Activated CD8-positive, alpha-beta memory T cell treated with anti-CD3 and anti-CD28 coated beads, Interleukin-2, amount 50 U/mL, for 24 hours (primary cell): Measurements from ENCODE around the gene PHF13.
"Not testable (repeated sequence)": the region's sequence is repeated elsewhere in the genome, so short reads cannot be mapped to it uniquely, and the experiment has no call there.

ENCODE experiments used
- DNase-seq: peaks from one replicate; pipeline ENCODE4 v3.0.0-alpha.2; 2020; ENCODE audit errors: extremely low read depth

The PHF13 gene

DNA sequence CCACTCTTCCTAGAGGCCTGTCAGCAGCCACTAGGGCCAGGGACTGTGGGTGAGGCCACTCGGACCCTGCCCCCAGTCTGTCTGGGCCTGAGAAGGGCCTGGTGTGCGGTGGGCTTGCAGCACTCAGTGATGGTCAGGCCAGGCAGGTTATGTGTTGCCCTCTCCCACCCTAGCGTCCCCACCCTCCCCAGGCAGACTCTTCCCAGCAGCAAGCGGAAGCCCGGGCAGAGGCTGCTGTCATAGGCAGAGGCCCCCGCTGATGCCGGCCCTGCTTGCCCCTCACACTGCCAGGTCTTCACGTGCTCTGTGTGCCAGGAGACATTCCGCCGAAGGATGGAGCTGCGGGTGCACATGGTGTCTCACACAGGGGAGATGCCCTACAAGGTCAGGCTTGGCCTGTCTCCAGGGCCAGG is 27.1 kb upstream of the PHF13 start:
- no peak for DNase-seq

DNA sequence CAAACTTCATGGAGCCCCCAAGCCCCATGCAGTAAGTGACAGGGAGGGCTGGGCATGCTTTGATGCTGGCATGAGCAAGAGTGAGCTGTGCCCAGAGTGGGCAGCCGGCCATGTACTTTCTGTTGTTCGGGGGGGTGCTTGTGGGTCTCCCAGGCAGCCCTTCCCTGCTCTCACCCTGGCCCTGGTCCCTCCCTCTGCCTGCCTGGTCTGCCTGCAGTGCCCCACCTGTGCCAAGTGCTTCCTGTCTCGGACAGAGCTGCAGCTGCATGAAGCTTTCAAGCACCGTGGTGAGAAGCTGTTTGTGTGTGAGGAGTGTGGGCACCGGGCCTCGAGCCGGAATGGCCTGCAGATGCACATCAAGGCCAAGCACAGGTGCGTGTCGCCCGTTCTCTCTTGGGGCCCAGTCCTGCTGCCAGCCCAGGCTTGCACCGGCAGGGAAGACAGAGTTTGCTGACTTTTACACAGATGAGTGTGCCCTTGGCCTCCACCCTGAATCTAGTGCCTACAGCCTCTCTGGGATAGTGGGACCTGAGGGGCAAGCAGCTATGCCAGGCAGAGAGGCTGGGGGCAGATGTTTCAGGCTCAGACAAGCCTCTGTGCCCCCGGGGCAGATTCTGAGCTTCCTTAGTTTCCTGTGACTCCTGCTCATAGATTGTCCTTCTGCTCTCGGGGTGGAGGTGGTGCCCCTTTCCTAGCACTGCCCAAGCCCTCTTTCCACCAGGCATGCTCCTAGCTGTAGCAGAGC is 26.1 kb upstream of the PHF13 start:
- no peak for DNase-seq

DNA sequence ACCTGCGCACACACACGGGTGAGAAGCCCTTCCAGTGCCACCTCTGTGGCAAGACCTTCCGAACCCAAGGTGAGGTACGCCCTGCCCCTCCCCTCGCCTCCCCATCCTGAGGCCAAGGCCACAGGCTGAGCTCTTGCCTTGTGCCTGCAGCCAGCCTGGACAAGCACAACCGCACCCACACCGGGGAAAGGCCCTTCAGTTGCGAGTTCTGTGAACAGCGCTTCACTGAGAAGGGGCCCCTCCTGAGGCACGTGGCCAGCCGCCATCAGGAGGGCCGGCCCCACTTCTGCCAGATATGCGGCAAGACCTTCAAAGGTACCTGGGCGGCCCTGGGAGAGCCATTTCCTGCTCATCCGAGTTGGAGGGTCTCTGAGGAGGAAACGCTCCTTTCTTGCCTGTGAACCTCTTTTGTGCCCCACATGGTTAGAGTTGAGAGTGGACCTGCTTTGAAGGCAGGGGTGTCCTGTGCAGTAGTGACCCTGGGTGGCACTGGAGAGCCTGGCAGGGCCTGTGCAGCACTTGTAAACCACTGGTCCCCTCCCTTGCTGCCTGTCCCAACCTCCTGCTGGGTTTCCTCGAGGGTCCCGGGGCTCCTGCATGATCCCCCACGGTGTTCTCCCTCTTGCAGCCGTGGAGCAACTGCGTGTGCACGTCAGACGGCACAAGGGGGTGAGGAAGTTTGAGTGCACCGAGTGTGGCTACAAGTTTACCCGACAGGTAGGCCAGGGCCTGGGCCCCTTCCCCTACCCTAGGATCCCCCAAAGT is 25.2 kb upstream of the PHF13 start:
- no peak for DNase-seq

DNA sequence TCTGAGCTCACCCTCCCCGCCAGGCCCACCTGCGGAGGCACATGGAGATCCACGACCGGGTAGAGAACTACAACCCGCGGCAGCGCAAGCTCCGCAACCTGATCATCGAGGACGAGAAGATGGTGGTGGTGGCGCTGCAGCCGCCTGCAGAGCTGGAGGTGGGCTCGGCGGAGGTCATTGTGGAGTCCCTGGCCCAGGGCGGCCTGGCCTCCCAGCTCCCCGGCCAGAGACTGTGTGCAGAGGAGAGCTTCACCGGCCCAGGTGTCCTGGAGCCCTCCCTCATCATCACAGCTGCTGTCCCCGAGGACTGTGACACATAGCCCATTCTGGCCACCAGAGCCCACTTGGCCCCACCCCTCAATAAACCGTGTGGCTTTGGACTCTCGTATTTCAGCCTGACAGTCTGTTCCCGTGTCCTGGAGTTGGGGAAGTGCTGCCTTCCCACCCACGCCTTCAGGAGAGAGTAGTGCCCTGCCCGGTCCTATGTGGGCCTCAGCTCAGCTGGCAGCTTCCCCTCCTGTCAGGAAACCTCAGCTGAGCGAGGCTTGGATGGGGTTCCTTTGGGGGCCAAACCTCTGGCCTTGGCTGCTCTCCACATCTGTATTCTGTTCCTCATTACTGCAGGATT is 24.5 kb upstream of the PHF13 start:
- no peak for DNase-seq

DNA sequence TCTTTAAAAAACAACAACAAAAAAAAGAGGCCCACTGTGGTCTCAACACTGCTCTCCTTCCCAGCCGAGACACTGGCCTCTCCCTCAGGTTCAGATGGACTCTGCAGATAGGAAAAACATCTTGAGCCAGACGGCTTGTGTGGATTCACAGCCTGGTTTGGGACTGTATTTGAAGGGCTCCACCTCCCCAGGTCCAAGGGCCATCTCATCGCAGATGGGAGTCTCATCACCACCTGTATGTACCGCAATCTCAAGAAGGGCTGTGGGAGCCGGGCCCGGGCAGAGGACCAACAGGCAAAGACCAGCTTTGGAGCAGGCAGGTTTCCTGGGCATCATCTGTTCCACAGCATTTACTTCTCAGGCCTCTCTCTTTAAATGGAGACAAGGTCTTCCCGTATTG is 23.5 kb upstream of the PHF13 start:
- no peak for DNase-seq

- DNase-seq: no peak
Measured at GRCh38 chr1:6591222-6591621, 22.3 kb upstream of the PHF13 start.

- no peak for DNase-seq
Measured at GRCh38 chr1:6591644-6592043, 21.9 kb upstream of the PHF13 start.

DNA sequence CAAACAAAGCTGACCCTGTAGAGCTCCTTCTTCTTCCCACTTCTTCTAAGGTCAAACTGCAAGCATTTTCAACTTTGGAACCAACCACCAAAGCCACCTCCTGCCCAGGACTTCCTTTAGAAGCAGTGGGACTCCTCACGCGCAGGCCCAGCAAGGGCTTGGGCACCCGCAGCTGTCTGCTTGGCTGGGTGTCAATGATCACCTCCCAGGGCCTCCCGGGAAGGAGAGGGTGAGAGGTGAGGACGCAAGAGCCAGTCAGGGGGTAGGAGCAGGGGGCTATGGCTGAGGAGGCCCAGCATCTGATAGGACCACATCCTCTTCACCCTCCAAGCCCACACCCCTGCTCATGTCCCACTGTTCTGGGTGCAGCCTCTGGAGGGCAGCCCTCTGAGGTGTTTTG is 21.1 kb upstream of the PHF13 start:
- DNase-seq: no peak

GRCh38 chr1:6592865-6593593 is 20.5 kb upstream of the PHF13 start:
- DNase-seq: no peak

GRCh38 chr1:6593810-6594209 is 19.7 kb upstream of the PHF13 start:
- DNase-seq: no peak

- DNase-seq: no peak
Measured at GRCh38 chr1:6594977-6595740, 18.4 kb upstream of the PHF13 start.

GRCh38 chr1:6596351-6596750 is 17.2 kb upstream of the PHF13 start:
- no peak for DNase-seq

GRCh38 chr1:6596886-6597776 is 16.4 kb upstream of the PHF13 start:
- no peak for DNase-seq

DNA sequence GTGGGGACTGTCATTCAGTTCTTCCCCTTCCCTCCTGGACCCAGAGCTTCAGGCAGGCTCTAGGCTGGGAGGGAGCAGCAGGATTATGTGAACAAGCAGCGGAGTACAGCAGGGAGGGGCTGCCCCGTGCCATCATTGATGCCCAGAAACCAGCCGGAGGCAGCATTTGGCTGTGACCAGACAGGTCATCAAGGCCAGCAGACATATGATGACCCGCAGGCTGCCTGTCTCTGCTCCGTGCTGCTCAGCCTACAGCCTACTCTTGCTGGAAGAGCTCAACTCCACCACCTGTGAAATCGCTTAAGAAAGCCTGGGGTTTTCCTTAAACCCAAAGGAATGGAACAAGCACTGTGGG is 15.8 kb upstream of the PHF13 start:
- DNase-seq: no peak

GRCh38 chr1:6599141-6599975 is 14.2 kb upstream of the PHF13 start:
- peak; percentile 23 for DNase-seq

DNA sequence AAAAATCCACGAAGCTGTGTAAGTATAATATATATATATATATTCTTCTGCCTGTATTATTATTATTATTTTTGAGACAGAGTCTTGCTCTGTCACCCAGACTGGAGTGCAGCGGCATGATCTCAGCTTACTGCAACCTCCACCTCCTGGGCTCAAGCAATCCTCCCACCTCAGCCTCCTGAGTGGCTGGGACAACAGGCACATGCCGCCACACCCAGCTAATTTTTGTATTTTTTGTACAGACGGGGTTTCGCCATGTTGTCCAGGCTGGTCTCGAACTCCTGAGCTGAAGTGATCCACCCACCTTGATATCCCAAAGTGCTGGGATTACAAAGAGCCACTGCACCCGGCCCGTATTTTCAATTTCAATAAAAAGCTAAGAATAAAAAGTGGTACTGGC is 13.5 kb upstream of the PHF13 start:
- not testable (repeated sequence) for DNase-seq

DNA sequence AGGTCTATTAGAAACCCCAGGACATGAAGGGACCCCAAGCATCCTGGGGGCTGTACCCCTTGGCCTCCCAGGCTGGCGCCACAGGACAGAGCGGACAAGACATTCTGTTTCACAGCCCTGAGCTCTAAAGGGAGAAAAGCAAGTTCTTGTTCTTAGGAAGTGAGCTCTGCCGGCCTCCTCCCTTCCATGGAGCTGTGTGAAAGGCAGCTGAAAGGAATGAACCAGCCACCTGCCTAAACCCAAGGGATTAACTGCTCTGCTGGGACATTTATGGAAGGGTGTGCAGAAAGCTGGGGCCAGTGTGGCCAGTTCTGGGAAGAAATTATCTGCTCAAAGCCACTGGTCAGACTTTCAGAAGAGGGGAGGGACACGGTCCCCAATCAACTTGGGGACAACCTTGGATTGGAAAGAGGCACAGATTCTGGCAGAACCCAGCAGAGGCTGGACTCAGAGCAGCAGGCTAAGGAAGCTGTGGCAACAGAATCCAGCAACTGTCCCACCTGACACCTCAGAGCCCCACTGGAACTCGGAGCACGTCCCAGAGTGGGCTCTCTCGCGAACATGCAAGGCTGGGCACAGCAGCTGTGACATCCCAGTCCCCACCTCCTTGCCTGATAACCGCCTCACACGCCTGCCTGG is 13.0 kb upstream of the PHF13 start:
- DNase-seq: no peak

GRCh38 chr1:6601049-6601922 is 12.2 kb upstream of the PHF13 start:
- DNase-seq: peak; percentile 67
